RWPE2 (cell line): Measurements from ENCODE around the gene ZSCAN9.

Source experiments
- ATAC-seq: fragments of 200-7000 bp; cut with Tn5 transposase; 3 replicates; pipeline ENCODE4 v1.9.1; 2021; ENCODE audit warnings: low read depth
- DNase-seq: peaks from one replicate; pipeline ENCODE4 v3.0.0-alpha.2; 2020; ENCODE audit warnings: low spot score
- H3K27ac ChIP-seq: fragments of 450-650 bp; 2 replicates; pipeline ENCODE4 v1.5.1; 2017; ENCODE audit warnings: mild to moderate bottlenecking; ENCODE audit not compliant: poor library complexity, severe bottlenecking
- H3K27me3 ChIP-seq: fragments of 250-450 bp; sonication (Bioruptor Pico); 2 replicates; pipeline ENCODE4 v1.5.1; 2021; ENCODE audit warnings: mild to moderate bottlenecking, moderate library complexity; ENCODE audit not compliant: insufficient read depth, poor library complexity, severe bottlenecking
- H3K36me3 ChIP-seq: fragments of 250-450 bp; sonication (Bioruptor Pico); 2 replicates; pipeline ENCODE4 v1.5.1; 2020; ENCODE audit warnings: low read depth, mild to moderate bottlenecking, moderate library complexity
- H3K4me1 ChIP-seq: fragments of 250-450 bp; sonication (Bioruptor Pico); 2 replicates; pipeline ENCODE4 v1.5.1; 2021; ENCODE audit warnings: mild to moderate bottlenecking, moderate library complexity; ENCODE audit not compliant: insufficient read depth, poor library complexity, severe bottlenecking
- H3K4me3 ChIP-seq: fragments of 250-450 bp; sonication (Bioruptor Pico); 2 replicates; pipeline ENCODE4 v1.5.1; 2021; ENCODE audit warnings: mild to moderate bottlenecking, moderate library complexity; ENCODE audit not compliant: severe bottlenecking
- H3K9me3 ChIP-seq: fragments of 250-450 bp; sonication (Bioruptor Pico); 2 replicates; pipeline ENCODE4 v1.5.1; 2021; ENCODE audit warnings: mild to moderate bottlenecking, moderate library complexity; ENCODE audit not compliant: severe bottlenecking
- TF ChIP-seq, protein P1 (sequence below): fragments of 450-650 bp; IDR thresholded peaks from one replicate; pipeline ENCODE4 v1.5.1; 2017; ENCODE audit warnings: mild to moderate bottlenecking, moderate library complexity; ENCODE audit not compliant: poor library complexity, severe bottlenecking

Gene ZSCAN9

GRCh38 chr6:28207510-28208110, 17.5 kb upstream of the ZSCAN9 start:
- ATAC-seq = peak; percentile 66
- no peak for DNase-seq
- peaks cover 5% of the 10 kb centered on the region for H3K4me1 ChIP-seq
- H3K4me3 ChIP-seq = peak overlapping the region; percentile 32
- no peaks in the 10 kb centered on the region for H3K36me3 ChIP-seq
- TF ChIP-seq, protein P1, sequence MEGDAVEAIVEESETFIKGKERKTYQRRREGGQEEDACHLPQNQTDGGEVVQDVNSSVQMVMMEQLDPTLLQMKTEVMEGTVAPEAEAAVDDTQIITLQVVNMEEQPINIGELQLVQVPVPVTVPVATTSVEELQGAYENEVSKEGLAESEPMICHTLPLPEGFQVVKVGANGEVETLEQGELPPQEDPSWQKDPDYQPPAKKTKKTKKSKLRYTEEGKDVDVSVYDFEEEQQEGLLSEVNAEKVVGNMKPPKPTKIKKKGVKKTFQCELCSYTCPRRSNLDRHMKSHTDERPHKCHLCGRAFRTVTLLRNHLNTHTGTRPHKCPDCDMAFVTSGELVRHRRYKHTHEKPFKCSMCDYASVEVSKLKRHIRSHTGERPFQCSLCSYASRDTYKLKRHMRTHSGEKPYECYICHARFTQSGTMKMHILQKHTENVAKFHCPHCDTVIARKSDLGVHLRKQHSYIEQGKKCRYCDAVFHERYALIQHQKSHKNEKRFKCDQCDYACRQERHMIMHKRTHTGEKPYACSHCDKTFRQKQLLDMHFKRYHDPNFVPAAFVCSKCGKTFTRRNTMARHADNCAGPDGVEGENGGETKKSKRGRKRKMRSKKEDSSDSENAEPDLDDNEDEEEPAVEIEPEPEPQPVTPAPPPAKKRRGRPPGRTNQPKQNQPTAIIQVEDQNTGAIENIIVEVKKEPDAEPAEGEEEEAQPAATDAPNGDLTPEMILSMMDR = no peak
- H3K27me3 ChIP-seq = no peaks in the 10 kb centered on the region
- no peaks in the 10 kb centered on the region for H3K9me3 ChIP-seq
- no peak overlapping the region for H3K27ac ChIP-seq

DNA sequence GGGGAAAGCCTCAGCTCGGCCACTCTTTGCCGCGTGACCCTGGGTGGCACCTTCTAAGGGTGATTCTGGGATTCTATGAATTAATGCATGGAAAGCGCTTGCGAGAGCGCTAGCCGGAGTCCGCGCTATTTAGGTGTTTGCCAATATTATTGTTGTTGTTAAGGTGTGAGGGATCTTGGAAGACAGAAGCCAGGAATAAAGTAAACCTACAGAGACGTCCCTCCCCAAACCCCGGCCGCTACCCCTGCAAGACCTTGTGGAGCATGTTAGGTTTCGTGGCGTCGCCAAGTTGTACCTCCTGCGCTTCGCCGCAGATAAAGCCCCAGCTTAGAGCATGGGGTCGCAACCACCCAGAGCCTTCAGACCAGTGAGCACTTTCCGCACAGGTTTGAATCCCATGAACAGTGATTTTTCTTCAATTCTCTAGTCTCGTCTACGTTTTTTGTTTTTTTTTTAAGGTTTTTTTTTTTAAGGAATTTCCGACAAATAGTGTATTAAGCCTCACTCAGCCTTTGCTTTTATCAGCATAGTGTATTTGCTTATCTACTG, 16.9 kb upstream of the ZSCAN9 start:
- DNase-seq = no peak
- H3K27ac ChIP-seq = no peak overlapping the region

DNA sequence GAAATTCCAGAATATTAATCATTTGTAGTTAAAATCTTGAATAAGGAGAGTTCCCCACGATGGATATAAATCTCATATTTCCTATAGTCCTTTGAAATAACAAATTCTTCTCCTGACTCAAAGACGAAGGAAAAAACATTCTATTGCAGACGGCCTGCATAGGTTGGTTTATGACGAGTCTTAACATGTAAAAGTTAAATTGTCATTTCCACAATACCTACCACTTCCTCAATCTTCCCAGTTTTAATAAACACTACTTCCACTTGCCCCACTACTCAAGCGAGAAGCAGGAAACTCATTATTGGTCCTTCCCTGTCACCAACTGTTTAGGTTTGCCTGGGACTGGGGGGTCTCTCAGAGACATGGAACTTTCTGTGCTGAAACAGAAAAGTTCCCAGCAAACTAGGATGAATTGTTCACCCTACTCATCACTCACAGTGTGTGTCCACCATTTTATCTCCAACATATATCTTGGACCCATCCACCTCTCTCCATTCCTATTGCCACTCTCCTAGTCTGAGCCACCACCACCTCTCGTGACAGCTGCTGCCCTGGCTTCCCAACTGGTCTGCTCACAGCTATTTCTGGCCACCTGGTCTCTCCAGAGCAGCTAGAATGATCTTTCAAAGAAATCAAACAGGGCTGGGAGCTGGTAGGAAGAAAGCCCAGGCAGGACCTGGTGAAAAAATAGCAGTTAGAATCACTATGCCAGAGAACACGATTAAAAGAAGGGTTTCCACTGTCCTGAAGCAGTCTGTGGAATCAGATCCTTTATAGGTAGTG, 15.1 kb upstream of the ZSCAN9 start:
- ATAC-seq = no peak
- no peaks in the 10 kb centered on the region for H3K27me3 ChIP-seq
- H3K27ac ChIP-seq = no peak overlapping the region

More for the DNA sequence above, 16.9 kb upstream of the ZSCAN9 start:
- TF ChIP-seq, protein P1 = no peak
- Histone ChIP-seq H3K4me1 (peaks cover 6% of the 10 kb centered on the region), H3K4me3 (peak overlapping the region; percentile 32), H3K36me3 (no peaks in the 10 kb centered on the region), H3K9me3 (no peaks in the 10 kb centered on the region), H3K27me3 (no peaks in the 10 kb centered on the region)
- no peak for ATAC-seq

GRCh38 chr6:28211840-28212509, 13.1 kb upstream of the ZSCAN9 start:
- H3K27ac ChIP-seq = peak overlapping the region; percentile 6
- no peaks in the 10 kb centered on the region for H3K27me3 ChIP-seq
- ATAC-seq (peak; percentile 9; the same call in 2 of the 3 replicates), DNase-seq (no peak)
- peaks cover 14% of the 10 kb centered on the region for H3K4me1 ChIP-seq
- no peaks in the 10 kb centered on the region for H3K36me3 ChIP-seq
- TF ChIP-seq, protein P1 = no peak
- H3K9me3 ChIP-seq = no peaks in the 10 kb centered on the region
- H3K4me3 ChIP-seq = peak overlapping the region; percentile 33

More for the DNA sequence above, 15.1 kb upstream of the ZSCAN9 start:
- no peak for DNase-seq
- no peak overlapping the region for H3K4me3 ChIP-seq
- H3K9me3 ChIP-seq = no peaks in the 10 kb centered on the region
- peaks cover 14% of the 10 kb centered on the region for H3K4me1 ChIP-seq
- TF ChIP-seq, protein P1 = no peak
- H3K36me3 ChIP-seq = no peaks in the 10 kb centered on the region
